Stomach (tissue), 9 donors: ENCODE data around the gene UPK3A. TPM values are rescaled to one million over a fixed set of nuclear protein-coding genes. Genes with fewer than 3 reads are reported as not detected.
"Not testable (repeated sequence)": the region's sequence is repeated elsewhere in the genome, so short reads cannot be mapped to it uniquely, and the experiment has no call there.

ENCODE experiments used
- DNase-seq, 2 donors: peaks; one replicate each; pipeline versions ENCODE4 v3.0.0 to v3.0.0-alpha.2; 2013 to 2019
- H3K27ac ChIP-seq, 5 donors: fragments of 200-600 bp in 4 of 5; sonication (generic) in 4 of 5; one replicate each; pipeline ENCODE4 v1.5.1; 2013 to 2019; ENCODE audit warnings: mild to moderate bottlenecking in 1 of 5, moderate library complexity in 1 of 5
- H3K27me3 ChIP-seq, 3 donors: fragments of 200-600 bp; sonication (generic); one replicate each; pipeline ENCODE4 v1.5.1; 2017 to 2019; ENCODE audit warnings: mixed run types in 1 of 3
- H3K36me3 ChIP-seq, 4 donors: fragments of 200-600 bp; sonication (generic); 1 replicate in 3 of 4; 2 replicates in 1 of 4; pipeline ENCODE4 v1.5.1; 2016 to 2019
- H3K4me1 ChIP-seq, 4 donors: fragments of 200-600 bp; sonication (generic); one replicate each; pipeline ENCODE4 v1.5.1; 2016 to 2019
- H3K4me3 ChIP-seq, 4 donors: fragments of 200-600 bp; sonication (generic) in 3 of 4; one replicate each; pipeline ENCODE4 v1.5.1; 2016 to 2019; ENCODE audit warnings: mild to moderate bottlenecking in 1 of 4
- H3K9me3 ChIP-seq, 4 donors: fragments of 200-600 bp; sonication (generic); one replicate each; pipeline ENCODE4 v1.5.1; 2016 to 2019
- EP300 ChIP-seq: sonication (generic); formaldehyde crosslinking; IDR thresholded peaks from one replicate; pipeline ENCODE4 v1.6.1; 2017; ENCODE audit warnings: antibody characterized with exemption
- POLR2A ChIP-seq, 4 donors: fragments of 450-650 bp; IDR thresholded peaks; one replicate each; pipeline ENCODE4 v1.6.1; 2016; ENCODE audit warnings: antibody characterized with exemption in 4 of 4, control low read depth in 2 of 4, mild to moderate bottlenecking in 1 of 4, moderate library complexity in 1 of 4
- POLR2AphosphoS5 ChIP-seq, 3 donors: sonication (generic); formaldehyde crosslinking; IDR thresholded peaks; one replicate each; pipeline ENCODE4 v1.6.1; 2016; ENCODE audit warnings: antibody characterized with exemption in 3 of 3
- WGBS, 5 donors: extraction: QIAGEN DNeasy Blood & Tissue Kit in 3 of 5; methylation state at CpG; one replicate each; pipeline versions ENCODE4 v1.1.5 to v1.1.7; 2013 to 2018; 5-methylcytosine and 5-hydroxymethylcytosine counted together
- intact Hi-C: fragments of 100-400 bp; cut with DNase I; formaldehyde crosslinking; loops from one replicate; pipeline ENCODE4 v1.15.1; 2023; ENCODE audit warnings: low total_unique reads
- polyA plus RNA-seq, 3 donors: library from polyadenylated mRNA; stranded (reverse); fragments of 200-250 nt; gene quantifications; one replicate each; pipeline ENCODE4 v1.2.3, GENCODE V29; 2013
- total RNA-seq, 5 donors: library from RNA; depleted of rRNA; stranded (reverse); fragments of >200 nt; gene quantifications; one replicate each; pipeline versions ENCODE4 v1.1.0 to v1.2.3, GENCODE V29; 2014 to 2016
- TF ChIP-seq, protein P1 (sequence below), 7 experiments: fragments of 450-650 bp in 4 of 7; fragments of 200-600 bp in 3 of 7; sonication (generic) in 3 of 7; IDR thresholded peaks; one replicate each; pipeline ENCODE4 v1.5.1; 2016 to 2019; ENCODE audit warnings: antibody characterized with exemption in 7 of 7, control low read depth in 2 of 7, mild to moderate bottlenecking in 1 of 7
- donor health status: healthy with polysubstance abuse.
- donor health status: Bipolar disorder and iron deficiency.
- donor health status: healthy.

The UPK3A gene
- total and polyA plus RNA-seq, 8 donors, result 0.10 to 1.3 (median 0.76) TPM; not detected in 5

- Histone ChIP-seq H3K4me1 (peaks cover 19 to 51% (median 21%) of the 10 kb centered on the region in 4 donors), H3K36me3 (peaks cover 31 to 53% (median 52%) of the 10 kb centered on the region in 4 donors), H3K27ac (no peak overlapping the region), H3K27me3 (no peaks in the 10 kb centered on the region), H3K9me3 (no peaks in the 10 kb centered on the region), H3K4me3 (peak overlapping the region in 1 of 4 donors; percentile 12)
- intact Hi-C loops, result no loop called here
- no peak for DNase-seq
- WGBS, 5 donors, result 43 to 71% (median 60%) methylated on average over 24 of the region's 24 CpGs
- TF ChIP-seq, protein P1, sequence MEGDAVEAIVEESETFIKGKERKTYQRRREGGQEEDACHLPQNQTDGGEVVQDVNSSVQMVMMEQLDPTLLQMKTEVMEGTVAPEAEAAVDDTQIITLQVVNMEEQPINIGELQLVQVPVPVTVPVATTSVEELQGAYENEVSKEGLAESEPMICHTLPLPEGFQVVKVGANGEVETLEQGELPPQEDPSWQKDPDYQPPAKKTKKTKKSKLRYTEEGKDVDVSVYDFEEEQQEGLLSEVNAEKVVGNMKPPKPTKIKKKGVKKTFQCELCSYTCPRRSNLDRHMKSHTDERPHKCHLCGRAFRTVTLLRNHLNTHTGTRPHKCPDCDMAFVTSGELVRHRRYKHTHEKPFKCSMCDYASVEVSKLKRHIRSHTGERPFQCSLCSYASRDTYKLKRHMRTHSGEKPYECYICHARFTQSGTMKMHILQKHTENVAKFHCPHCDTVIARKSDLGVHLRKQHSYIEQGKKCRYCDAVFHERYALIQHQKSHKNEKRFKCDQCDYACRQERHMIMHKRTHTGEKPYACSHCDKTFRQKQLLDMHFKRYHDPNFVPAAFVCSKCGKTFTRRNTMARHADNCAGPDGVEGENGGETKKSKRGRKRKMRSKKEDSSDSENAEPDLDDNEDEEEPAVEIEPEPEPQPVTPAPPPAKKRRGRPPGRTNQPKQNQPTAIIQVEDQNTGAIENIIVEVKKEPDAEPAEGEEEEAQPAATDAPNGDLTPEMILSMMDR (IDR thresholded peaks at IDR 0.05), result no peak
- TF ChIP-seq POLR2AphosphoS5 (IDR thresholded peaks at IDR 0.05), result no peak
Observed at GRCh38 chr22:45322873-45323525, 38.2 kb downstream of the UPK3A start.

GRCh38 chr22:45323695-45324094, 38.9 kb downstream of the UPK3A start:
- TF ChIP-seq, protein P1 (IDR thresholded peaks at IDR 0.05), result no peak
- TF ChIP-seq EP300 (no peak), POLR2A (IDR thresholded peaks at IDR 0.05) (no peak), POLR2AphosphoS5 (IDR thresholded peaks at IDR 0.05) (no peak)
- Histone ChIP-seq H3K27me3 (no peaks in the 10 kb centered on the region), H3K4me3 (no peak overlapping the region), H3K9me3 (no peaks in the 10 kb centered on the region), H3K27ac (no peak overlapping the region), H3K36me3 (peaks cover 31 to 58% (median 57%) of the 10 kb centered on the region in 4 donors), H3K4me1 (peaks cover 13 to 47% (median 14%) of the 10 kb centered on the region in 4 donors)
- DNase-seq, result no peak
- WGBS, 5 donors, result 79 to 91% (median 86%) methylated on average over 7 of the region's 7 CpGs
- intact Hi-C loops, result no loop called here

DNA sequence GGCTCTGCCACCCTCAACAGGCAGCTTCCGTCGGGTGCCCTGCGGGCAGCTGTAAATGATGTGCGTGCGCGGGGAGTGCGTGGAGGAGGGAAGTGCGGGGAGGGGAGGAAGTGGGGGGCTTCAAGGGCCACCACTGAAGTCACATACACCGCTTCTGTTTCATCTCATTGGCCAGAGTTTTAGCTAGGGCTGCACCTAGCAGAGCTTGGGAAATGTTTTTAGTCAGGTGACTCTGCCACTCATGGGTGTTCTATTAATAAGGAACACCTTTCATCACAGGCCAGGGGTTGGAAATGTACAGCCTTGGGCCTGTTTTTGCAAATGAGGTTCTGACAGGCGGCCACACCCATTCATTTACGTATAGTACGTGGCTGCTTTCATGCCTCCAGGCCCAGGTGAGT, 39.6 kb downstream of the UPK3A start:
- H3K27me3 ChIP-seq, result no peaks in the 10 kb centered on the region
- no peak overlapping the region for H3K4me3 ChIP-seq
- peaks cover 31 to 63% (median 61%) of the 10 kb centered on the region in 4 donors for H3K36me3 ChIP-seq
- no peak for TF ChIP-seq EP300
- TF ChIP-seq, protein P1 (IDR thresholded peaks at IDR 0.05), result no peak
- TF ChIP-seq POLR2A (IDR thresholded peaks at IDR 0.05), result no peak
- TF ChIP-seq POLR2AphosphoS5 (IDR thresholded peaks at IDR 0.05), result no peak
- intact Hi-C loops, result no loop called here
- H3K4me1 ChIP-seq, result peaks cover 7 to 47% (median 9%) of the 10 kb centered on the region in 4 donors
- no peak overlapping the region for H3K27ac ChIP-seq
- no peaks in the 10 kb centered on the region for H3K9me3 ChIP-seq
- WGBS, 5 donors, result 93 to 95% (median 93%) methylated on average over 12 of the region's 12 CpGs
- no peak for DNase-seq

- H3K27me3 ChIP-seq, H3K9me3 ChIP-seq, H3K4me3 ChIP-seq, intact Hi-C loops, DNase-seq, H3K27ac ChIP-seq: not testable (repeated sequence)
- Histone ChIP-seq H3K4me1 (peaks cover 0 to 23% (median 4%) of the 10 kb centered on the region in 4 donors), H3K36me3 (peaks cover 40 to 91% (median 86%) of the 10 kb centered on the region in 4 donors)
- 76 to 96% (median 88%) methylated on average over 3 to 7 of the region's 8 CpGs for WGBS, 5 donors
Observed at GRCh38 chr22:45328261-45328660, 43.5 kb downstream of the UPK3A start.
